GM12873 (cell line): ENCODE data around the gene ANKS1A.

Source experiments
- TF ChIP-seq, protein P1 (sequence below): IDR thresholded peaks from 2 replicates; pipeline ENCODE4 v1.5.1; 2012; ENCODE audit warnings: low read depth, mild to moderate bottlenecking, moderate library complexity, low read length, control low read depth; ENCODE audit not compliant: insufficient read depth; ENCODE audit errors: missing control alignments

The ANKS1A gene, protein sequence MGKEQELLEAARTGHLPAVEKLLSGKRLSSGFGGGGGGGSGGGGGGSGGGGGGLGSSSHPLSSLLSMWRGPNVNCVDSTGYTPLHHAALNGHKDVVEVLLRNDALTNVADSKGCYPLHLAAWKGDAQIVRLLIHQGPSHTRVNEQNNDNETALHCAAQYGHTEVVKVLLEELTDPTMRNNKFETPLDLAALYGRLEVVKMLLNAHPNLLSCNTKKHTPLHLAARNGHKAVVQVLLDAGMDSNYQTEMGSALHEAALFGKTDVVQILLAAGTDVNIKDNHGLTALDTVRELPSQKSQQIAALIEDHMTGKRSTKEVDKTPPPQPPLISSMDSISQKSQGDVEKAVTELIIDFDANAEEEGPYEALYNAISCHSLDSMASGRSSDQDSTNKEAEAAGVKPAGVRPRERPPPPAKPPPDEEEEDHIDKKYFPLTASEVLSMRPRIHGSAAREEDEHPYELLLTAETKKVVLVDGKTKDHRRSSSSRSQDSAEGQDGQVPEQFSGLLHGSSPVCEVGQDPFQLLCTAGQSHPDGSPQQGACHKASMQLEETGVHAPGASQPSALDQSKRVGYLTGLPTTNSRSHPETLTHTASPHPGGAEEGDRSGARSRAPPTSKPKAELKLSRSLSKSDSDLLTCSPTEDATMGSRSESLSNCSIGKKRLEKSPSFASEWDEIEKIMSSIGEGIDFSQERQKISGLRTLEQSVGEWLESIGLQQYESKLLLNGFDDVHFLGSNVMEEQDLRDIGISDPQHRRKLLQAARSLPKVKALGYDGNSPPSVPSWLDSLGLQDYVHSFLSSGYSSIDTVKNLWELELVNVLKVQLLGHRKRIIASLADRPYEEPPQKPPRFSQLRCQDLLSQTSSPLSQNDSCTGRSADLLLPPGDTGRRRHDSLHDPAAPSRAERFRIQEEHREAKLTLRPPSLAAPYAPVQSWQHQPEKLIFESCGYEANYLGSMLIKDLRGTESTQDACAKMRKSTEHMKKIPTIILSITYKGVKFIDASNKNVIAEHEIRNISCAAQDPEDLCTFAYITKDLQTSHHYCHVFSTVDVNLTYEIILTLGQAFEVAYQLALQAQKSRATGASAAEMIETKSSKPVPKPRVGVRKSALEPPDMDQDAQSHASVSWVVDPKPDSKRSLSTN

DNA sequence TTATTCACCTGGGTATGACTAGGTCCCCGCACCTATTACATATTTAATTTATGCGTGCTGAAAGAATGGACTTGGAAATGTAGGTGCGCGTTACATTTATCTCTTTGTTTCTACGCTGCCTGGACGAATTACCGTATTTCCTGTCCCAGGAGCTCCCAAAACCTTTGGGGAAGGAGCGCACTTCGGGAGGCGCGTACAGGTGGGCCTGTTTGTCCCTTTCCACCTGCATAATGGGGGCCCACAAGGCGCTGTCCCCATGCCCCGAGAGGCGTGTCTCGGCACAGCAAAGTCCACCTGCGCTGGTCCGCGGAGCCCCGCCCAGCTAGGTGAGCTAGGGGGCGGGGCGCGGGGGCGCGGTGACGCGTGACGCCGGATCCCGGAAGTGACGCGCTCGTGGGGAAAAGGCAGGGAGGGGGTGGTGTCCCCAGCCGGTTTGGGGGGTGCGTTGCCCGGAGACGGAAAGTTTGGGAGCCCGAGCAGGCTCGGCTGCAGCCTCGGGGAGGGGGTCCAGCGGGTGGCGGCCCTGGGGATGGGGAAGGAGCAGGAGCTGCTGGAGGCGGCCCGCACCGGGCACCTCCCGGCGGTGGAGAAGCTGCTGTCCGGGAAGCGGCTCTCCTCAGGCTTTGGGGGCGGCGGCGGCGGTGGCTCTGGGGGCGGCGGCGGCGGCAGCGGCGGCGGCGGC is at the start of gene ANKS1A:
Gene ANKS1A (plus strand): TSS at position 382 of the 682 bp plus-strand sequence. CDS start 148 bp downstream, at position 530.
- TF ChIP-seq, protein P1, sequence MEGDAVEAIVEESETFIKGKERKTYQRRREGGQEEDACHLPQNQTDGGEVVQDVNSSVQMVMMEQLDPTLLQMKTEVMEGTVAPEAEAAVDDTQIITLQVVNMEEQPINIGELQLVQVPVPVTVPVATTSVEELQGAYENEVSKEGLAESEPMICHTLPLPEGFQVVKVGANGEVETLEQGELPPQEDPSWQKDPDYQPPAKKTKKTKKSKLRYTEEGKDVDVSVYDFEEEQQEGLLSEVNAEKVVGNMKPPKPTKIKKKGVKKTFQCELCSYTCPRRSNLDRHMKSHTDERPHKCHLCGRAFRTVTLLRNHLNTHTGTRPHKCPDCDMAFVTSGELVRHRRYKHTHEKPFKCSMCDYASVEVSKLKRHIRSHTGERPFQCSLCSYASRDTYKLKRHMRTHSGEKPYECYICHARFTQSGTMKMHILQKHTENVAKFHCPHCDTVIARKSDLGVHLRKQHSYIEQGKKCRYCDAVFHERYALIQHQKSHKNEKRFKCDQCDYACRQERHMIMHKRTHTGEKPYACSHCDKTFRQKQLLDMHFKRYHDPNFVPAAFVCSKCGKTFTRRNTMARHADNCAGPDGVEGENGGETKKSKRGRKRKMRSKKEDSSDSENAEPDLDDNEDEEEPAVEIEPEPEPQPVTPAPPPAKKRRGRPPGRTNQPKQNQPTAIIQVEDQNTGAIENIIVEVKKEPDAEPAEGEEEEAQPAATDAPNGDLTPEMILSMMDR: no peak

DNA sequence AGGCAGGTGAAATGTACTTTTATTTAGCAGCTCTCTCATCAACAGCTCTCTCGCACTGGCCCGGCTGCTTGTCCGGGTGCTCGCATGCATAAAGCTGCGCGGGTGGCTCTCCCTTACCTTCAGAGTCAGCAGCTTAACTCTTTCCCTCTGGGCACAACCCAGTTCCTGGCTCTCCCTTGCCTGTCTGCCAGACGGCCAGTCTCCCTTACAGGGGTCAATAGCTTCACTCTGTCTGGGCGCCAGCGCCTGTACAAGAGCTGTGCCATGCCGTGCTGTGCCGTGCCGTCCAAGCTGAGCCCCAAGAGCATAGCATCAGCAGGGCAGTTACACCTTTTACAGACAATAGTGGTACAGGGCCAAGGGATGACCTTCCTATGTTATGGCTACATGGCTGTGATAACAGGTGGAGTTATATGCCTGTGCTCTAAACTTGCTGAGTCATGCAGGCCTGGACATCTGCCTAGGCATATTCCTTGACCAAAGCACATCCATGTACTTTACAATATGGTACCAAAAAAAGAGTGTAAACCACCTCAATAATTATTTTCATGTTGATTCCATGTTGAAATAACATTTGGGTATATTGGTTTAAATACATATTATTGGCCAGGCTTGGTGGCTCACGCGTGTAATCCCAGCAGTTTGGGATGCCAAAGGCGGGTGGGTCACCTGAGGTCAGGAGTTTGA is 49.2 kb upstream of the ANKS1A start:
- TF ChIP-seq, protein P1: no peak

DNA sequence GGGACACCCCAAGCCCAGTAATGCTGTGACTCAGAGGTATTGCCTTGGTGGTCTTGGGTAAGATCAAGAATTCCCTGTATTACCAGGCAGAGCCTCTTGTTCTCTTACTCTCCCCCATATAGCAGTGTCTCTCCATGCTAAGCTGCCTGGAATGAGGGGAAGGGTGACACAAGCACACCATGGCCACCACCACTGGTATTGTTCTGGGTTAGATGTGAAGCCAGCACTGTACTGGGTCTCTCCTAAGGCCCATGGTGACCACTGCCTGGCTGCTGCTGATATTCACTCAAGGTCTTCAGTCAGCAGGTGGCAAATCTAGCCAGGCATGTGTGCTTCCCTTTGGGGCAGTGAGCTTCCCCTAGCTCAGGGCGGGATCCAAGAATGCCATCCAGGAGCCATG is 37.7 kb upstream of the ANKS1A start:
- TF ChIP-seq, protein P1: no peak

DNA sequence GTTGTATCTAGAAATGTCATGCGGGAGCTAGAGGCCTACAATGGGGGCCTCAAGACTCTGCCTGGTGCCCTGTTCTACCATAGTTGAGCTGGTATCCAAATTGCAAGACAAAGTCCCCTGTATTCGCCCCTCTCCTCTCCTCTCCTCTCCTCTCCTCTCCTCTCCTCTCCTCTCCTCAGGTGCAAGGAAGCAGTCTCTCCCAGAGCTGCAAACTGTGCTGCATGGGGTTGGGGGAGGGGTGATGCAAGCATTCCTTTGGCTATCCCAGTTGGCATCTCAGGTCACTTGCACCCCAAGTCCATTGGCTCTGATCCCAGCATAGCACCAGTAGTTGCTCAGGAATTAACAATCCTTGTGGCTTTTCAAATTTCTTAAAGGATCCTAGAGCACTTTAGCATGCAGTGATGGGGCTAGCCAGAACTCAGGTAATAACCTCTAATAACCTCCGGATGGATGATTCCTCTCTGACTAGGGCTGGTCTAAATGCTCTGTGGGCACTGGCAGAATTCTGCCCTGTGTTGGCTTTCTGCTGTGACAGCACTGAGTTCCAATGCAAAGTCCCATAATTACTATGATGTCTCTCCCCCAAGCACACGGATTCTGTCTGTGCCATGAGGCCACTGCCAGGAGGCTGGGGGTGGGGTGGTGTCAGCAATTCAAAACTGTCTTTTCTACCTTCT is 36.5 kb upstream of the ANKS1A start:
- TF ChIP-seq, protein P1: no peak

DNA sequence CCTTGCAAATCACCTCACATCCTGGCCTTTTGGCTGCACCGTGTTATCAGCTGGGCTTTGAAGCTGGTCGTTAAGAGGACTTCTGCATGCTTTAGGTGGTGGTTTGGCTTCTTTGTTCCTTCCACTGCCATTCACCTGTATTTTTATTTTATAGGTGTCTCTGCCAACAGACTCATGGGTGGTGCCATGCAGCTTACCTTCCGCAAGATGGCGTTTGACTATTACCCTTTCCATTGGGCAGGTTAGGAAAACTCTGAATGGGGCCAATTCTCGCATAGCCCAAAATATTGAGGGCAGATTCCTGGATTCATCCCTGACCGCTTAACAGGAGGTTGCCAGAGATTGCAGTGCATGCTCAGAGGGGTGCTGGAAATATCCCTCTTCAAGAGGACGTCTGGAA is 33.6 kb upstream of the ANKS1A start:
- TF ChIP-seq, protein P1: peak; percentile 11

DNA sequence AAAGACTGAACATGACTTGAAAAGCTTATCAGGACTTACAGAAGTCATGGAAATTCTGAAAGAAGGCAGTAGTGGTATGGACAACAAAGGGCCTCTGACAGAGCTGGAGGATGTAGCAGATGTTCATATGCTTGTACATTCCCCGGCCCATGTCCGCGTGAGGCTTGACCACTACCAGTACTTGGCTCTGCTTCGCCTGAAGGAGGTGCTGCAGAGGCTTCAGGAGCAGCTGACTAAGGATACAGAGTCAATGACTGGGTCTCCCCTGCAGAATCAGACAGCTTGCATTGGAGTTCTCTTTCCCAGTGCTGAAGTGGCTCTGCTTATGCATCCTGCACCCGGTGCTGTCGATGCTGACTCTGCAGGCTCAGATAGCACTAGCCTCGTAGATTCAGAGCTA is 30.4 kb upstream of the ANKS1A start:
- TF ChIP-seq, protein P1: peak; percentile 11
